T-helper 1 cell treated with Interleukin-12 subunit alpha and Interleukin-12 subunit beta and Interleukin-4 antibody, amounts not matched to agents 30 ng/mL and 1 ng/mL, for 36 hours (primary cell): ENCODE measurements around the gene INPP5A. TPM values are rescaled to one million over a fixed set of nuclear protein-coding genes. Genes with fewer than 3 reads are reported as not detected.
"Not testable (repeated sequence)": the region's sequence is repeated elsewhere in the genome, so short reads cannot be mapped to it uniquely, and the experiment has no call there.

Experiments used
- intact Hi-C: fragments of 100-400 bp; cut with micrococcal nuclease; formaldehyde crosslinking; loops from one replicate; pipeline ENCODE4 v1.15.1; 2024
- total RNA-seq: library from RNA; stranded (reverse); gene quantifications from 2 replicates; pipeline ENCODE4 v1.2.3, GENCODE V29; 2022

Gene INPP5A
- 18.1 and 19.0 TPM in 2 replicates for total RNA-seq

DNA sequence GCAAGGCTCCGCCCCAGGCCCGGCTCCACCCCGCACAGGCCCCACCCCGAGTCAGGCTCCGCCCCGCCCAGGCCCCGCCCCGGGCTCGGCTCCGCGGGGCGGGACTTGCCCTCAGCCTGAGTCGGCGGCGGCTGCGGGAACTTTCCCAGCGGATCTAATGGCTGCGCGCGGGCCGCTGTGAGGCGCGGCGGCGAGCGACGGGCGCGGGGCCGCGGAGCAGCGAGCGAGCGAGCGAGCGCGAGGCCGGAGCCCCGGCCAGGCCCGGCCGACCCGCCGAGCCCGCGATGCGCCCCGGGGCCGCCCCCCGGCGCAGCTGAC, at the start of gene INPP5A:
Gene INPP5A (plus strand): TSS at position 104 of the 318 bp plus-strand sequence. CDS start 310 bp downstream, outside the sequence.
- intact Hi-C loops = loop anchor here (1.0 to 5.0 kb wide), 18 partner anchors 56 to 842 kb away; partner anchors contain the start of genes BNIP3, DPYSL4, LRRC27 and PAOX

- intact Hi-C loops = no loop called here
Observed at GRCh38 chr10:132488231-132488821, 49.3 kb upstream of the INPP5A start.

DNA sequence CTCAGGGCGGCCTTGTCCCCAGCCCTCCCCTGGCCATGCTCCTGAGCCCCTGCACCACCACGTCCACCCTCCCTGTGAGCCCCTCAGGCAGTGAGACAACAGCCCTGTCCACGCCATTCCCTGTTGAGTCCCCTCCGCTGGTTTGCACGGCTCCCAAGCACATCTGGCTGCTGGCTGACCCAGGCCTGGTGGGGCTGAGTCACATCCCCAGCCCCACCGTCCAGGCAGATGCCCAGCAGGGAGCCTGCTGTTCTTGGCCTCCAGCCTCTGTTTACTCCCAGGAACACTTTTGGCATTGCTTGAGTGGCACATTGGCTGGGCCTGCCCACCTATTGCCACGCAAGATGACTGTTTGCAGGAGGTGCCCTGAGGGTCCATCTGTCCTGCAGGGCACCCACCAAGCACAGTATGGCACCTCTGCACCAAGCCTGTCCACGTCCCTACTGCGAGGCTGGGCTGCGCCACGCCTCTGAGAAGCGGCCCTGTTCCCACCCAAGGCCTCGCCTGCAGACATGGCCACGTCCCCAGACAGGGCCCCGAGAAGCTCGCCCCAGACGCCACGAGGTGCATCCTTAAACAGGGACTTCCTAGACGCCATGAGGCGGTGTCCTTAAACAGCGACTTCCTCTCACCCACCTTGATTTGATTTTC, 48.4 kb upstream of the INPP5A start:
- intact Hi-C loops = no loop called here

DNA sequence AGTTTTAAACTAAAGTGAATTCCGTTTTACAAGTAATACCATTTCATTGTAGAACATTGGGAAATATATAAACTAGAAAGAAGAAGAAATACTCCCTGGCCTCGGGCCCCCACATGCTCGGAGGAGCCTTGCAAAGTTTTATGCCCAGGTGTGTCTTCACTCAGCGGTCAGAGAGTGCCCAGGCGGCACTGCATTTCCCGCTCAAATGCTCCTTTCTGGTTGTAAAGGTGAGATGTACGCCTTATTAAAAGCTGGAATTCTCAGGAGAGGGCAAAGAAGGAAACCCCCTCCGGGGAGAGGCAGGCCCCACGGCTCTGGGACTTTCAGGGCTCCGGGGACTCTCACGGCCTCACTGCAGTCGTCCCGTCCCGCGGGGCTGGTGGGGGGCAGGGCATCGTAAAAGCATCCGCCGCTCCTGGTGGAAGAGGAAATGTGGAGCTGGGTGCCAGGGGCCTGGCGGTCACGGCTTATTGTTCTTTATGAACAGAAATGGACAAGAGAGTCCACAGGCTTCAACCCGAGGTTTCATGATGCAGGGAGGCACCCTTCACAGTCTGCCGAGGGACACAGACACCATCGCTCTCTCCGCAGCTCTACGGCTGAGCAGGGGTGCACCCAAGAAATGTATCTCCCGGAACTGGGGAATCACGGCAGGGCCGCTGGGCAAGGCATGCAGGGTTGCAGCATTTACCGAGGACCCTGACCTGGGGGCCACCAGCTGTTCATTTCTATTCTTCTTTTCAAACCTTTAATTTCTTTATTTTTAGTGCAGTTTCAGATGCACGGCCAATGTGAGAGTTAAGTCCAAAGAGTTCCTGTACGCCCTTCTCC, 47.7 kb upstream of the INPP5A start:
- intact Hi-C loops = no loop called here

DNA sequence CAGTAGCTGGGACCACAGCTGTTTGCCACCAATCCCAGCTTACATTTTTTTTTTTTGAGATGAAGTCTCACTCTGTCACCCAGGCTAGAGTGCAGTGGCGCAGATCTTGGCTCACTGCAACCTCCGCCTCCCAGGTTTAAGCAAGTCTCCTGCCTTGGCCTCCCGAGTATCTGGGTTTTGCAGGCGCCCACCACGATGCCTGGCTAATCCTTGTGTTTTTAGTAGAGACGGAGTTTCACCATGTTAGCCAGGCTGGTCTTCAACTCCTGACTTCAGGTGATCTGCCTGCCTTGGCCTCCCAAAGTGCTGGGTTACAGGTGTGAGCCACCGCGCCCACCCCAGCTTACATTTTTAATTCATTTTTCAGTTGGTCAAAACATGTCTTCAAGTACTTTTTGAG, 46.1 kb upstream of the INPP5A start:
- intact Hi-C loops = not testable (repeated sequence)

- intact Hi-C loops = no loop called here
Observed at GRCh38 chr10:132492323-132493025, 45.1 kb upstream of the INPP5A start.

- intact Hi-C loops = no loop called here
Observed at GRCh38 chr10:132493246-132493755, 44.3 kb upstream of the INPP5A start.

DNA sequence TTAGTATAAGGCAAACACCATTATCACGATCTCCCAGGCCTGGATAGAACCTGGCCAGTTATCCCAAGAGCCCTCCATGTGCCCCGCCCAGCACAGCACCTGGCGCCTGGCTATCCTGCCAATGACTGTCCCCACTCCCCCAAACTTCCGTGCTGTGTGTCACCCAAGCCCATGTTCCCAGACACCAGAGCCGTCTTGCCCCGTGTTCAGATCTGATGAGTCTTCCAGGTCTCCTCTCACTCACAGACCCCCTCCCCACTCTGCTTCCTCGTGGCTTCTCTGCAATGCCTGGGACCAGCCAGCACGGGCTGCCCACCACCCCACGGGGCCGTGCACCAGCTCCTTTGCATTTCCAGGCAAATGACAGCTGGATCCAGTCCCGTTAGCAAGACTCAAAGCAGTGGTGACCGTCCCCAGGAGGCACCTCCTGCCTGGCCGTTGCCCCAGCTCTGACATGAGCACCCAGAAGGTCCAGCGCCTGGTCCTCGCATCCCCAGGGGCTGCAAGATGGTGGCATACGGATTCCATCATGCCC, 43.8 kb upstream of the INPP5A start:
- intact Hi-C loops = no loop called here

- intact Hi-C loops = no loop called here
Observed at GRCh38 chr10:132494866-132495630, 42.5 kb upstream of the INPP5A start.

- intact Hi-C loops = no loop called here
Observed at GRCh38 chr10:132496360-132497062, 41.1 kb upstream of the INPP5A start.

GRCh38 chr10:132497063-132497680, 40.4 kb upstream of the INPP5A start:
- intact Hi-C loops = no loop called here

DNA sequence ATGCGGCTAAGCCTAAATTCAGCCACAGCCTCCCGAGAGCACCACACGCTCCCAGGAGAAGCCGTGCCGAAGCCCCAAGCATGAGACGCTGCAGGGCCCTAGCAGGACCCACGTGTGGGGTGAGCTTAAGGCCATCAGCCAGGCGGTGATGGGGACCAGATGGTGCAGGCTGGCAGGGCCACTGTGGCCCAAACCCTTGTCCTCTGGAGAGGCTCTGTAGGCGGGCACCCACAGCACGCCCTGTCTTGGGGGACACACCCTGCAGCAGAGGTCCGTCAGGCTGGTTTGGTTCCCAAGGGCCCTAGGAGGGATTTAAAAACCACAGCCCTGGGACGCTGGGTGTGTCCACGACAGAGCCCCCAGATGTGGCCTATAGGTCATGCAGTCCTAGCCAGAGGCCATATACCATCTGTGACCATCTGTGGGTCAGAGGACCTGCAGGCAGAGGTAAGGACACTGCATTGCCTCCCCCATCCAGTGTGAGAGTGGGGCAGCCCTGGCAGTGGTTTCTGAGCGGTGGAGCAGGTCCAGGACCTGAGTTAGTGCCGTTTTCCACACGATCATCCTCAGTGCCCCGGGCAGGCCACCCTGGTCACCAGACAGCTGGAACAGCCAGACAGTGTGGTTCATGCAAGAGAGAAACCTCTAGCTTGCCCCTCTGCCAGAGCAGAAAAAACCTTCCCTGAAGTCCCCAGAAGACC, 39.6 kb upstream of the INPP5A start:
- intact Hi-C loops = no loop called here

- intact Hi-C loops = no loop called here
Observed at GRCh38 chr10:132498562-132499366, 38.8 kb upstream of the INPP5A start.

DNA sequence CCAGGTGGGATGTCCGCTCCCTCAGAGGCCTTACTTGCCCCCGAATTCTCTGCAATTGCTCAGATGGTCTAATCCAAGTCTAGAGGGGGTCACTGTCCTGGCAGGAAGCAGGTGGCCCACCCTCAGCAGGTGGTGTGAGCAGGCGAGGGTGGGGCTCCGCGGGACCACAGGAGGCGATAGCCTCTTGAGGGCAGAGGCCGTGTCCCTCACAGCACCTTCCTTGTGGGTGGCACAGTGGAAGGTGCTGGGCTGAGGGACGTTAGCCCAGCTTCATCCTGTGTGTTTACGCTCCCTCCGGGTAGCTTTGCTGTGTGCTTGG, 38.3 kb upstream of the INPP5A start:
- intact Hi-C loops = no loop called here

- intact Hi-C loops = no loop called here
Observed at GRCh38 chr10:132500781-132501415, 36.7 kb upstream of the INPP5A start.

GRCh38 chr10:132502544-132503300, 34.9 kb upstream of the INPP5A start:
- intact Hi-C loops = no loop called here
